RWPE1 (cell line): ENCODE measurements around the gene RMND5B.
A peak's percentile ranks its signal among the peaks of the same experiment; 100 is the strongest.
"Not testable (repeated sequence)": the region's sequence is repeated elsewhere in the genome, so short reads cannot be mapped to it uniquely, and the experiment has no call there.

ENCODE experiments used
- CTCF ChIA-PET: fragments of 350-600 bp; sonication (Branson Sonifier 250); formaldehyde crosslinking; extraction: SDS; loops from one replicate; lab custom pipeline; 2021; lab: Yijun Ruan, JAX
- POLR2A ChIA-PET: fragments of 400-600 bp; formaldehyde crosslinking; extraction: SDS; loops from one replicate; lab custom pipeline; 2020; ENCODE audit warnings: antibody characterized with exemption; ENCODE audit not compliant: low non-redundant PET; lab: Yijun Ruan, JAX
- DNase-seq: peaks from one replicate; pipeline ENCODE4 v3.0.0; 2012; ENCODE audit warnings: low spot score
- H3K27ac ChIP-seq: fragments of 450-650 bp; 2 replicates; pipeline ENCODE4 v1.5.1; 2017
- TF ChIP-seq, protein P1 (sequence below): fragments of 450-650 bp; conservative IDR thresholded peaks from 2 replicates; pipeline ENCODE4 v1.5.1; 2017; ENCODE audit warnings: low read depth, mild to moderate bottlenecking

Gene RMND5B

DNA sequence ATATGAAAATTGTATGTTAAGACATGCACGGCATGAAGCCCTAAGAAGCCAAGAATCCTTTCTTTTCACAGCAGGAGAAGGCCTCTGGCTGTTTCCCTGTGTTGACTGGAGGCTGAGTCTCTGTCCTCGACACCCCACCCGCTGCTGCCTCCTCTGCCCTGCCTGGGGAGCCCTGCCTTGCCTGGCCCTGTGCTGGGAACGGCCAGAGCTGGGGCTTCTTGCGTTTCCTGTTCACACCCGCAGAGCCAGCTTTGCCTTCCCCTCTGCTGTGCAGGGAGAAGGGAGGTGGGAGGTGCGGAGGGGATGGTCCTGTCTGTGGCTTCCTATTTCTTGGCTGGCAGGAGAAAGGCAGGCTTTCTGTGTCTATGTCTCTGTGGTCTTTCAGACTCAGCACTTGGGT, 63.2 kb downstream of the RMND5B start:
- POLR2A ChIA-PET: no interaction called here
- H3K27ac ChIP-seq: no peak overlapping the region
- DNase-seq: no peak

DNA sequence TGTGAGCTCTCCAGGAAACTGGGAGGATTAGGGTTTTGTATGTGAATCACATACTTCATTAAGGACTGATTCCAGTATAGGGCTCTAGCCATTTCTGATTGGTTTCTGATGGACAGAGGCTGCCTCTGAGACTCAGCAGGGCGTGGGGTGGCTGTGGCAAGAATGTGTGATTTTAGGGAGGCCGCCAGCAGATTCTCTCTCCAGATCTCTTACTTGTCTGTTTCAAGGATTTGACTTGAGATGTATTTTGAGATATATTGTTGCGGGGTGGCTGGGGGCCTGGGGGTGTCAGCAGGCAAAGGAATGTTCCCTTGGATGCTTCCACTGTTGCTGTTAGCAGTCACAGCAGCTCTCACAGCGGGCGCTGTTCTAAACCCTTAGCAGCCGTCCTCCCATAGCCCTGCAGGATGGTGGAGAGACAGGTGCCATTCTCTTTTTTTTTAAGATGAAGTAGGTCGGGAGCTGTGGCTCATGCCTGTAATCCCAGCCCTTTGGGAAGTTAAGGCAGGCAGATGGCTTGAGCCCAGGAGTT, 65.5 kb downstream of the RMND5B start:
- no peak overlapping the region for H3K27ac ChIP-seq
- TF ChIP-seq, protein P1, sequence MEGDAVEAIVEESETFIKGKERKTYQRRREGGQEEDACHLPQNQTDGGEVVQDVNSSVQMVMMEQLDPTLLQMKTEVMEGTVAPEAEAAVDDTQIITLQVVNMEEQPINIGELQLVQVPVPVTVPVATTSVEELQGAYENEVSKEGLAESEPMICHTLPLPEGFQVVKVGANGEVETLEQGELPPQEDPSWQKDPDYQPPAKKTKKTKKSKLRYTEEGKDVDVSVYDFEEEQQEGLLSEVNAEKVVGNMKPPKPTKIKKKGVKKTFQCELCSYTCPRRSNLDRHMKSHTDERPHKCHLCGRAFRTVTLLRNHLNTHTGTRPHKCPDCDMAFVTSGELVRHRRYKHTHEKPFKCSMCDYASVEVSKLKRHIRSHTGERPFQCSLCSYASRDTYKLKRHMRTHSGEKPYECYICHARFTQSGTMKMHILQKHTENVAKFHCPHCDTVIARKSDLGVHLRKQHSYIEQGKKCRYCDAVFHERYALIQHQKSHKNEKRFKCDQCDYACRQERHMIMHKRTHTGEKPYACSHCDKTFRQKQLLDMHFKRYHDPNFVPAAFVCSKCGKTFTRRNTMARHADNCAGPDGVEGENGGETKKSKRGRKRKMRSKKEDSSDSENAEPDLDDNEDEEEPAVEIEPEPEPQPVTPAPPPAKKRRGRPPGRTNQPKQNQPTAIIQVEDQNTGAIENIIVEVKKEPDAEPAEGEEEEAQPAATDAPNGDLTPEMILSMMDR: no peak
- CTCF ChIA-PET: interaction anchor here (1.1 to 1.8 kb wide), 2 partner anchors 76 to 120 kb away, joined by 3 to 9 read pairs; no protein-coding TSS in a partner anchor
- no peak for DNase-seq
- POLR2A ChIA-PET: interaction anchor here (0.7 kb wide), 1 partner anchor 404 kb away, joined by 3 read pairs; no protein-coding TSS in a partner anchor

More for the DNA sequence above, 63.2 kb downstream of the RMND5B start:
- TF ChIP-seq, protein P1: no peak
- CTCF ChIA-PET: interaction anchor here (0.6 to 0.7 kb wide), 2 partner anchors 125 to 982 kb away, joined by 3 to 4 read pairs; no protein-coding TSS in a partner anchor

DNA sequence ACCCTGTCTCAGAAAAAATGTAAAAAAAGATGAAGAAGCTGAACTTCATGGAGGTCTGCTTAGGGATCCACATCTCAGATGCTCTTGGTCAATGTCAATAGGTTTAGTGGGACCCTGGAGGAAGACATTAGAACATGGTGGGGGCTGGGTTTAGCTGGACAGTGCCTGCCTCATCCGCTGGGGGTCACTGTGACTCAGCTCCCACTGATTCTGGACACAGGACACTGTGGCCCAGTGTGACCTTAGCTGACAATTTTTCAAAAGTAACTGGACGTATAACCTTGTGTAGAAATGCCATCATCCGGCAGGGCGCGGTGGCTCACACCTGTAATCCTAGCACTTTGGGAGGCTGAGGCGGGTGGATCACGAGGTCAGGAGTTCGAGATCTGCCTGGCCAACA, 66.2 kb downstream of the RMND5B start:
- TF ChIP-seq, protein P1: peak; percentile 17; the same call in 1 of the 2 replicates
- CTCF ChIA-PET: interaction anchor here (0.5 to 1.8 kb wide), 4 partner anchors 20 to 121 kb away, joined by 3 to 9 read pairs (median 3); no protein-coding TSS in a partner anchor
- H3K27ac ChIP-seq: no peak overlapping the region
- no peak for DNase-seq
- POLR2A ChIA-PET: interaction anchor here (0.7 kb wide), 1 partner anchor 404 kb away, joined by 3 read pairs; no protein-coding TSS in a partner anchor

DNA sequence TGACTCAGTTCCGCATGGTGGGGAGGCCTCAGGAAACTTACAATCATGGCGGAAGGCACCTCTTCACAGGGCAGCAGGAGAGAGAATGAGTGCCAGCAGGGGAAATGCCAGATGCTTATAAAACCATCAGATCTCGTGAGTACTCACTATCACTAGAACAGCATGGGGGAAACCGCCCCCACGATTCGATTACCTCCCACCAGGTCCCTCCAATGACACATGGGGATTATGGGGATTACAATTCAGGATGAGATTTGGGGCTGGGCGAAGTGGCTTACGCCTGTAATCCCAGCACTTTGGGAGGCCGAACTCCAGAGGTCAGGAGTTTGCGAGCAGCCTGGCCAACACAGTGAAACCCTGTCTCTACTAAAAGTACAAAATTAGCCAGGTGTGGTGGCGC, 67.3 kb downstream of the RMND5B start:
- H3K27ac ChIP-seq, DNase-seq, CTCF ChIA-PET, POLR2A ChIA-PET: not testable (repeated sequence)

DNA sequence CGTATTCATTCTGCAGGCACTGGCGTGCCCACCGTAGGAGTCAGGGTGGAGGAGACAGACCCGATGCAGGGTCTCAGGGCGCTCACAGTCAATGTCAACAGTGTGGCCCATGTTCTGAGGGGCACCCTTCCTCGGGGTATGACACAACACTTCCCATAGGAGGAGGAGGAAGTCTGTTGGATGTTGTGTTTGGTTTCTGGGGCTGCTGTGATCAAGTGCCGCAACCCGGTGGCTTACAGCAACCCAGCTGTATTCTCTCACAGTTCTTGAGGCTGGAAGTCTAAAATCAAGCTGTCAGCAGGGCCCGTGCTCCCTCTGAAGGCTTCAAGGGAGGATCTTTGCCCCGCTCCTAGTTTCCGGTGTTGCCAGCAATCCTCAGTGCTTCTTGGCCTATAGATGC, 67.9 kb downstream of the RMND5B start:
- peak overlapping the region; percentile 87; the same call in 1 of the 2 replicates for H3K27ac ChIP-seq
- CTCF ChIA-PET: no interaction called here
- TF ChIP-seq, protein P1: no peak
- POLR2A ChIA-PET: no interaction called here
- DNase-seq: no peak

DNA sequence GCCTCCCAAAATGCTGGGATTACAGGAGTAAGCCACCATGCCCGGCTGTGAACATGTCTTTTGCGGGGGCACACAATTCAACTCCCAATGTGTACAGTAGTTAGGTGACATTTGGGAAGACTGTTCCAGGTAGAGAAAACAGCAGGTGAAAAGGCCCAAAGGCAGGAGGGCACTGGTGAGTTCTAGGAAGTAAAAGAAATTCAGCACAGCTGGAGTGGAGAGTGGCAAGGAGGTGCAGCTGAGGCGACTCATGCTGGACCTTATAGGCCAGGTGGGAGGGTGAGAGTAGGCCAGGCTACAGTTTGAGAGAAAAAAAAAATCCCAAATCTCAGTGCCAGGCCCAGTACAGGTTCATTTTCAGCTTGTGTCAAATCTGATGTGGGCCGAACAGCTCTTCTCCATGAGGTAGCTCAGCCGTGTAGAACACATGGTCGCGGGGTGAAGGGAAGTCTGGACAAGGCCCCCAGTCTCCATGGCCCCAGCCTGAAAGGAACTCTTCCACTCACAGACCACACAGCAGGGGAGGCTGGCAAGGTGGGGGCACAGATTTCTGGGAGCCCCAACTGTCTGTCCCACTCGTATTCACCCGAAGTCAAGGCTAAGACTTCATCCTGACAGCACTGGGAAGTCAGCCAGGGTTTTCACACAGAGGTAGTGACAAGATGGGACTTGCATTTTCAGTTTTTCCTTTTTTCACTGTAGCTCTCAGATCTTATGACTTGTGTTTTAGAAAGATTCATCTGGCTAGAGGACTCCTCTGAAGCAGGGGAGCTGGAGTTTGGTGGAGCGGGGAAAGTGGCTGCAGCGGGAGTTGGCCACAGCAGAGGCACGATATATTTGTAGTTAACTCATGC, 69.0 kb downstream of the RMND5B start:
- H3K27ac ChIP-seq: peak overlapping the region; percentile 87
- ChIA-PET CTCF (interaction anchor here (0.6 kb wide), 1 partner anchor 16 kb away, joined by 4 read pairs; no protein-coding TSS in a partner anchor), POLR2A (no interaction called here)
- TF ChIP-seq, protein P1: no peak
- peak; percentile 66 for DNase-seq
